HG02798 (cell line): ENCODE measurements around the gene VRTN.

Experiments
- ATAC-seq: cut with Tn5 transposase; IDR thresholded peaks from one replicate; pipeline ENCODE4 v1.9.1; 2021; ENCODE audit warnings: mild to moderate bottlenecking; ENCODE audit not compliant: unreplicated experiment, poor library complexity

Gene VRTN

GRCh38 chr14:74392616-74393570, 44.6 kb downstream of the VRTN start:
- ATAC-seq: no peak

DNA sequence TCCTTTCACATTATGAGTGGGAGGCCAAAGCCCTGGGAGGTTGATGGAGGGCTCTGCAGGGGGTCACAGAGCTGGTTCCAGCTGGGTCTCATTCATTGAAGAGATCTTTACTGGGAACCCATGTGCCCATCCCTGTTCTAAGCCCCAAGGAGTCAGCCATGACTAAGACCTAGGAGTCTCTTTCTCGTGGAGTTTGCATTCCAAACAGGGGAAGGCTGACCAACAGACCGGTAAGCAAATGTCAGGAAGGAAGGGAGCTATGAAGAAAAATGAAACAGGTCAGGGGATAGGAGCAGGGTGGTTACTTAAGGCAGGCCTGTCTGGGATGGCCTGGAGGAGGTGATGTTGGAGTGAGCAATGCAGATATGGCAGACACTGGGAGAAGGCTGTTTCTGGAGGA, 46.3 kb downstream of the VRTN start:
- no peak for ATAC-seq

DNA sequence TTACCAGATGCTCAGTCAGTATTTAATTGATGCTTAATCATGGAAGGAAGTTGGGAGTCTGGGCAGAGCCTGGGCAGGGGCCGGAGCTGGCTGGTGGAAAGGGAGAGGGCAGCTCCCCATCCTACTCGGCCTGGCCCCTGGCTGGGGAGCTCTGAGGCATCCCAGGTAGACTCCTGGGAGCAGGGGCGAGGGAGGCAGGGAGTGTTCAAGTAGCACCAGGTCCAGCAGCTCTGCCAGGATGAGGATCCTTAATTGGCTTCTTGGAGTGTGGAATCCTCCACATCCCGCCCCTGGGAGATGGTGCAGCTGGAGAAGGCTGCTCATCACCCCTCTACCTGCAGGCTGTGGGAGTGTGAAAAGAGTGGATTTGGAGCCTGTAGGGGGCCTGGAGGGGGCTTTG, 46.8 kb downstream of the VRTN start:
- no peak for ATAC-seq

- ATAC-seq: no peak
Measured at GRCh38 chr14:74400031-74400685, 51.9 kb downstream of the VRTN start.

DNA sequence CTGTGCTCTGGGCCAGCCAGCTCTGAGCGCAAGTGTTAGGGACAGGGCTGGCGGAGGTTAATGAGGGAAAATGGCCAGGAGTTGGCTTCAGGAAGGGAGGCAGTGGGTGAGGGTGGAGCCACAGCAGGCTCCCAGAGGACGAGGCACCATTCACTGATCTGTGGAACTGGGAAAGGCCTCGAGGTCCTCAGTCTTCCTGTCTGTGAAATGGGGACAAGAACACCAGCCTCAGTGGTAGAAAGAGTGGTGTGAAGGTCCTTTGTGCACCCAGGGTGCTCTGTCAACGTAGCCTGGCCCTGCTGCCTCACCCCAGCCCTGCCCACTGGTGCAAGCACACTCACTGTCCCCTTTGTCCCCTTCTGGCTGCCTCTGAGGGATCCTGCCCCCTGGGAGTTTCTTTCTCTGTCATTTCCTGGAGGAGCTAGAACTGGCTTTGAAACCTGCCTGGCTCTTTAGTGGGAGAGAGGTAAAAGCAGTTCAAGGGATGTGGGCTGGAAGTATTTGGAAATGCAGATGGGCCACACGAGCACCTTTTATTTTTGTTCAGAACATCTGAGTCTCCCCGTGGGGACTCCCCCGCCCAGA, 52.7 kb downstream of the VRTN start:
- no peak for ATAC-seq

DNA sequence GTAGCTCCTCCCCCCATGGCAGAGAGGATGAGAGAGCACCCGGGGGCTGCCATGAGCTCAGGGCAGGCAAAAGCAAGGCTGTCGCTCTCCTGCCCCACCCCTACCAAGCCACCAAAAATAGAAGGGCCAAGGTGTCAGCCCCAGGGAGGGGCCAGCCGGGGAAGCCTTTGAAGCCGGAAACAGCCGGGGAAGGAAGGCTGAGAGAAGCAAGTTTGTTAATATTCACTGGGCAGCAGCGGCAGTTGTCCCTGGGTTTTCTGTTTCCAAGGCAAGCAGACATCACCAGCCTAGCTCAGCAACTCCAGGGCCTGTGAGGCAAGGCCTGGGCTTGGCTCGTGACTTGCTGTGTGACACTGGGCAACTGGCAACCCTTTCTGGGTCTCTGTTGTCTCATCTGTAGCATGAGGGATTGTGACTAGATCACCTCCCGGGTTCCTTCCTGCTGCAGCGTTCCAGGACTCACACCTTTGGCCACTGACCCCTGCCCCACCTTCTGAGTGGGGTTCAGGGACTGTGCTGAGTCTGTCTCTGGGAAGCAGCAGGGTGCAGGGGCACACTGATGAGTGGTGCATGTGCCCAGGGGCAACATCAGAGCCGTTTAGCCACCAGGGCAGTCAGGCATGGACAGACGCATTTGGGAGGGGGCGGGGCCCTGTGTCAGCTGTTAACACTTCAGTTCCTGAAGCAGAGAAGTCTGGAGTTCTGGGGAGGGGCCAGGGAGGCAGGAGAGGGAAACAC, 53.4 kb downstream of the VRTN start:
- ATAC-seq: peak; percentile 81

GRCh38 chr14:74402401-74403251, 54.4 kb downstream of the VRTN start:
- no peak for ATAC-seq

- no peak for ATAC-seq
Measured at GRCh38 chr14:74403619-74404417, 55.5 kb downstream of the VRTN start.

DNA sequence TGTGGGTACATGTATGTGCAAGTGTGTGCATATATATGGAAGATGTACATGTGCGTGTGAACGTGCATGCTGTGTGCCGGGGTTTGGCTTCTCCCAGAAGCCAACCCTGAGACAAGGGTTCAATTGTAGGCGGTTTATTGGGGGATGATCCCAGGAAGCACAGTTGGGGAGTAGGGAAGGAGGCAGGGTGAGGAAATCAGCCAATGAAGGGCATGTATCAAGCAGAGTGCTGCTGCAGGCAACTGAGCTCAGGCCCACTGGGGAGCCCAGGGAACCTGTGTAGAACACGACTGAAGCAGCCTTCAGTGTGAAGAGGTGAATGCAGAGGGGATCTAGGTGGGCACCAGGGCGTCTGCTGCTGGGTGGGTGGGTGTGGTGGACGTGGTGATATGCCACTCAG, 56.2 kb downstream of the VRTN start:
- ATAC-seq: no peak

DNA sequence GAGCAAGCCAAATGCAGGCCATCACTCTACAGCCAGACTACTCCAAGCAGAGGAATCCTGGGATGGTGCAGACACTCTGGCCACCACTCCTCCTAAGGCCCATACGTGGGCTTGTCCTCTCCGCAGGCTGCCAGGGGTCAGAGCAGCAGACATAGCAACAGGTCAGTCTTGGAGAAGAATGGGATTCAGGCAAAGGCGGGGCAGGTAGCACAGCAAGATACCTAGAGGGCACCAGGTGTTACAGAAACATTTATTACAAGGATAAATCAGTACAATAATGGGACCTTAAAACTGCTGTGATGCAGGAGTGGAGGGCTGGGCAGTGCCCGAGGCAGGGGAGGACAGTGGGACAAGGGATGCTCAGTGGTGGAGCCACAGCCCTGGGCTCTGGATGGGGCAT, 57.4 kb downstream of the VRTN start:
- no peak for ATAC-seq

- no peak for ATAC-seq
Measured at GRCh38 chr14:74407021-74407800, 58.9 kb downstream of the VRTN start.

- no peak for ATAC-seq
Measured at GRCh38 chr14:74407801-74408154, 59.5 kb downstream of the VRTN start.

- ATAC-seq: no peak
Measured at GRCh38 chr14:74408870-74409269, 60.6 kb downstream of the VRTN start.

DNA sequence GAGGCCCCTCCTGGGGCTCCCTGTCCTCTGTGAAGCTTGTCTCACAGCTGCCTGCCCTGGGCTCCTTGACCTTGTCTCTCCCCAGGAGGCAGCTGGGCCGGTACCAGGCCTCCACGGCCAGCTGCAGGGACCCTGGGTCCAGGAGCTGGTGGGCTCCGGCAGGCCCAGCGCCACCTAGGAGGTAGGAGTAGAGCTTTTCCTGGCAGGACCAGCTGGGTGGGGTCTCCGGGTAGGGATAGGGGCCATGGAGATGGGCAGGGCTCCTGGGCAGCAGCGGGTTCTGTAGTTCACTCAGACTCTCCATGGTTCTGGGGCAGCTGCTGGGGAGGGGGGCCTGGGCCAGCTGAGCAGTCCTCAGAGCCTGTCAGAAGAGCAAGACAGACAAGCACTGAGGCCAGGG, 61.2 kb downstream of the VRTN start:
- no peak for ATAC-seq
